H1 (cell line): ENCODE measurements around the gene GRIFIN. TPM values are rescaled to one million over a fixed set of nuclear protein-coding genes. Genes with fewer than 3 reads are reported as not detected.

Experiments used
- CEBPB ChIP-seq: IDR thresholded peaks from 2 replicates; pipeline ENCODE4 v1.6.1; 2012; ENCODE audit warnings: low read depth, low read length
- EGR1 ChIP-seq: IDR thresholded peaks from 2 replicates; pipeline ENCODE4 v1.6.1; 2011; ENCODE audit warnings: low read depth, low read length, borderline replicate concordance
- RAD21 ChIP-seq, 2 experiments: IDR thresholded peaks in 1 of 2; conservative IDR thresholded peaks in 1 of 2; 2 replicates each; pipeline ENCODE4 v1.6.1; 2011; ENCODE audit warnings: low read depth in 2 of 2, low read length in 2 of 2, improper control_type of control experiment in 1 of 2, inconsistent platforms in 1 of 2, mild to moderate bottlenecking in 1 of 2, moderate library complexity in 1 of 2
- SIRT6 ChIP-seq: IDR thresholded peaks from one replicate; pipeline ENCODE4 v1.7.1; 2012; ENCODE audit warnings: low read length, inconsistent platforms
- TCF12 ChIP-seq: IDR thresholded peaks from 2 replicates; pipeline ENCODE4 v1.6.1; 2011; ENCODE audit warnings: low read depth, mild to moderate bottlenecking, low read length
- polyA plus RNA-seq, 7 experiments: library from polyadenylated mRNA; depleted of rRNA in 3 of 7; stranded (reverse) in 5 of 7; unstranded in 2 of 7; fragments of >200 nt in 5 of 7; fragments of 200-250 nt in 2 of 7; gene quantifications; 1 replicate in 5 of 7; 2 replicates in 1 of 7; 4 replicates in 1 of 7; pipeline versions ENCODE4 v1.2.1 to v1.2.3, GENCODE V29; 2011 to 2013; ENCODE audit warnings: missing spikeins in 2 of 7, mixed read lengths in 2 of 7
- total RNA-seq: library from RNA; stranded (reverse); fragmentation: NEBNext Ultra II Directional; extraction: Animal tissue kit (Norgen Biotek cat#: 25700); gene quantifications from 2 replicates; pipeline ENCODE4 v1.2.1, GENCODE V29; 2021

The GRIFIN gene
- total and polyA plus RNA-seq, 2 of the 8 experiments (the other 6 are each of a cell fraction or from before 2014, with no cell fraction given) = not detected

GRCh38 chr7:2502647-2502966 is 26.4 kb upstream of the GRIFIN start (continued):
- no peak for TF ChIP-seq TCF12
- no peak for TF ChIP-seq EGR1
- TF ChIP-seq CEBPB = no peak
- no peak for TF ChIP-seq RAD21 (IDR thresholded peaks at IDR 0.05 in 1 of 2, conservative IDR thresholded peaks at IDR 0.05 in 1 of 2; ENCODE audit: low read depth in 2 of 2, low read length in 2 of 2)
- no peak for TF ChIP-seq SIRT6
